Endodermal cell (in vitro differentiated cells): Measurements from ENCODE around the gene CHD2. TPM values are rescaled to one million over a fixed set of nuclear protein-coding genes. Genes with fewer than 3 reads are reported as not detected.

Experiments used
- DNase-seq: peaks from one replicate; pipeline ENCODE4 v3.0.0-alpha.2; 2017
- H3K27ac ChIP-seq: 2 replicates; pipeline ENCODE4 v1.5.1; 2013; ENCODE audit warnings: mild to moderate bottlenecking, low read depth, low read length, moderate library complexity
- H3K27me3 ChIP-seq: 2 replicates; pipeline ENCODE4 v1.6.1; 2013; ENCODE audit warnings: mild to moderate bottlenecking, low read length, moderate library complexity; ENCODE audit not compliant: insufficient read depth, control insufficient read depth, poor library complexity, severe bottlenecking
- H3K36me3 ChIP-seq: 2 replicates; pipeline ENCODE4 v1.7.0; 2013; ENCODE audit warnings: mild to moderate bottlenecking, low read length, moderate library complexity; ENCODE audit not compliant: control insufficient read depth, insufficient read depth
- H3K4me1 ChIP-seq: one replicate; pipeline ENCODE4 v1.7.0; 2013; ENCODE audit warnings: low read length; ENCODE audit not compliant: control insufficient read depth, insufficient read depth
- H3K4me3 ChIP-seq: 2 replicates; pipeline ENCODE4 v1.5.1; 2013; ENCODE audit warnings: mild to moderate bottlenecking, low read length, moderate library complexity
- H3K9ac ChIP-seq: 2 replicates; pipeline ENCODE4 v1.6.1; 2013; ENCODE audit warnings: mild to moderate bottlenecking, low read length, moderate library complexity; ENCODE audit not compliant: poor library complexity, severe bottlenecking; ENCODE audit errors: extremely low read depth
- H3K9me3 ChIP-seq: 2 replicates; pipeline ENCODE4 v1.6.1; 2013; ENCODE audit warnings: mild to moderate bottlenecking, low read length, moderate library complexity; ENCODE audit not compliant: control insufficient read depth
- H3K27ac Mint-ChIP-seq: 2 replicates; pipeline ENCODE4 v1.8.0; 2020; ENCODE audit warnings: mixed read lengths
- H3K27me3 Mint-ChIP-seq: 2 replicates; pipeline ENCODE4 v1.8.0; 2021; ENCODE audit warnings: mild to moderate bottlenecking, mixed read lengths; ENCODE audit not compliant: insufficient read depth
- H3K36me3 Mint-ChIP-seq: 2 replicates; pipeline ENCODE4 v1.8.0; 2020; ENCODE audit warnings: low read depth, mixed read lengths
- H3K4me1 Mint-ChIP-seq: 2 replicates; pipeline ENCODE4 v1.8.0; 2020; ENCODE audit warnings: mixed read lengths
- H3K4me3 Mint-ChIP-seq: 2 replicates; pipeline ENCODE4 v1.8.0; 2020; ENCODE audit warnings: mild to moderate bottlenecking, moderate library complexity, mixed read lengths
- H3K9me3 Mint-ChIP-seq: 2 replicates; pipeline ENCODE4 v1.8.0; 2020; ENCODE audit warnings: mild to moderate bottlenecking, mixed read lengths
- CTCF ChIP-seq: fragments of 200-600 bp; sonication (generic); conservative IDR thresholded peaks from 2 replicates; pipeline ENCODE4 v1.5.0; 2021; ENCODE audit warnings: antibody characterized with exemption, mild to moderate bottlenecking
- WGBS, 2 experiments: methylation state at CpG; one replicate each; pipeline versions ENCODE4 v1.1.5 to v1.1.7; 2013; ENCODE audit warnings: missing lambda C conversion rate in 2 of 2, mixed read lengths in 1 of 2; ENCODE audit not compliant: insufficient coverage in 1 of 2, insufficient read length in 1 of 2; 5-methylcytosine and 5-hydroxymethylcytosine counted together
- total RNA-seq, 2 donors: library from RNA; stranded (reverse); fragmentation: NEBNext Ultra II Directional in 1 of 2; extraction: Animal tissue kit (Norgen Biotek cat#: 25700) in 1 of 2; gene quantifications; 2 replicates in 1 of 2; 3 replicates in 1 of 2; pipeline ENCODE4 v1.2.1, GENCODE V29; 2021

The CHD2 gene
- total RNA-seq, 2 donors from 2014 or later, result 116 to 127 TPM

GRCh38 chr15:92955706-92956105 is 55.6 kb downstream of the CHD2 start:
- Mint-ChIP-seq H3K36me3 (peaks cover 83% of the 10 kb centered on the region), H3K9me3 (no peaks in the 10 kb centered on the region), H3K27me3 (no peaks in the 10 kb centered on the region), H3K4me1 (no peaks in the 10 kb centered on the region), H3K27ac (no peak overlapping the region), H3K4me3 (no peak overlapping the region)
- TF ChIP-seq CTCF, result no peak
- WGBS, 2 experiments, result 95 to 100% methylated on average over 1 to 2 of the region's 2 CpGs
- H3K27ac ChIP-seq, result no peak overlapping the region
- DNase-seq, result no peak
- H3K4me1 ChIP-seq, result no peaks in the 10 kb centered on the region
- peaks cover 99% of the 10 kb centered on the region for H3K36me3 ChIP-seq
- peaks cover 2% of the 10 kb centered on the region for H3K9me3 ChIP-seq
- no peak overlapping the region for H3K9ac ChIP-seq
- no peaks in the 10 kb centered on the region for H3K27me3 ChIP-seq
- H3K4me3 ChIP-seq, result no peak overlapping the region

- H3K36me3 ChIP-seq, result peaks cover 97% of the 10 kb centered on the region
- peaks cover 3% of the 10 kb centered on the region for H3K4me1 Mint-ChIP-seq
Observed at GRCh38 chr15:92958105-92958504, 58.0 kb downstream of the CHD2 start.

GRCh38 chr15:92959219-92959618 is 59.1 kb downstream of the CHD2 start:
- Histone ChIP-seq H3K9me3 (peaks cover 10% of the 10 kb centered on the region), H3K4me1 (no peaks in the 10 kb centered on the region), H3K36me3 (peaks cover 97% of the 10 kb centered on the region), H3K9ac (no peak overlapping the region), H3K27ac (no peak overlapping the region), H3K27me3 (no peaks in the 10 kb centered on the region), H3K4me3 (no peak overlapping the region)
- no peak for TF ChIP-seq CTCF
- Mint-ChIP-seq H3K4me3 (no peak overlapping the region), H3K9me3 (peaks cover 6% of the 10 kb centered on the region), H3K27me3 (no peaks in the 10 kb centered on the region), H3K36me3 (peaks cover 90% of the 10 kb centered on the region), H3K4me1 (peaks cover 5% of the 10 kb centered on the region), H3K27ac (no peak overlapping the region)
- WGBS, 2 experiments, result 98 to 100% methylated on average over 1 to 4 of the region's 4 CpGs
- no peak for DNase-seq

More at GRCh38 chr15:92958105-92958504, 58.0 kb downstream of the CHD2 start:
- Mint-ChIP-seq H3K27ac (no peak overlapping the region), H3K27me3 (no peaks in the 10 kb centered on the region), H3K4me3 (no peak overlapping the region), H3K9me3 (peaks cover 6% of the 10 kb centered on the region), H3K36me3 (peaks cover 88% of the 10 kb centered on the region)
- TF ChIP-seq CTCF, result no peak
- H3K9ac ChIP-seq, result no peak overlapping the region
- no peaks in the 10 kb centered on the region for H3K4me1 ChIP-seq
- DNase-seq, result no peak
- H3K9me3 ChIP-seq, result peaks cover 10% of the 10 kb centered on the region
- no peak overlapping the region for H3K4me3 ChIP-seq
- H3K27me3 ChIP-seq, result no peaks in the 10 kb centered on the region
- WGBS, 2 experiments, result 98 to 99% methylated on average over 8 of the region's 8 CpGs
- no peak overlapping the region for H3K27ac ChIP-seq
